Neural cell (in vitro differentiated cells): ENCODE data around the gene OR10H5. TPM values are rescaled to one million over a fixed set of nuclear protein-coding genes. Genes with fewer than 3 reads are reported as not detected.

Experiments
- H2AFZ ChIP-seq: fragments of 200-600, 300-800 bp; sonication (generic), shearing (Covaris generic); 2 replicates; pipeline ENCODE4 v1.6.0; 2014; ENCODE audit warnings: low read depth, mild to moderate bottlenecking, antibody characterized with exemption, low read length, moderate library complexity
- H3F3A ChIP-seq: fragments of 200-600 bp; shearing (Covaris generic); 2 replicates; pipeline ENCODE4 v1.6.1; 2016; ENCODE audit warnings: mild to moderate bottlenecking, moderate library complexity, mixed read lengths, antibody characterized with exemption, low read length; ENCODE audit not compliant: insufficient read depth, poor library complexity, severe bottlenecking
- H3K27ac ChIP-seq: fragments of 200-600, 300-800 bp; sonication (generic), shearing (Covaris generic); 2 replicates; pipeline ENCODE4 v1.5.1; 2014; ENCODE audit warnings: mild to moderate bottlenecking, low read length, moderate library complexity
- H3K27me3 ChIP-seq: fragments of 300-800, 200-600 bp; sonication (generic), shearing (Covaris generic); 2 replicates; pipeline ENCODE4 v1.6.0; 2014; ENCODE audit warnings: mild to moderate bottlenecking, low read depth, low read length, moderate library complexity; ENCODE audit not compliant: insufficient read depth
- H3K36me3 ChIP-seq: fragments of 300-800, 200-600 bp; sonication (generic), shearing (Covaris generic); 2 replicates; pipeline ENCODE4 v1.5.1; 2014; ENCODE audit warnings: mild to moderate bottlenecking, antibody characterized with exemption, low read length, moderate library complexity; ENCODE audit not compliant: insufficient read depth
- H3K4me2 ChIP-seq: fragments of 300-800, 200-600 bp; sonication (generic), shearing (Covaris generic); 2 replicates; pipeline ENCODE4 v1.6.0; 2014; ENCODE audit warnings: mild to moderate bottlenecking, low read length
- H3K4me3 ChIP-seq: fragments of 300-800, 200-600 bp; sonication (generic), shearing (Covaris generic); 2 replicates; pipeline ENCODE4 v1.5.1; 2014; ENCODE audit warnings: mild to moderate bottlenecking, low read length, moderate library complexity
- H3K79me2 ChIP-seq: fragments of 200-600 bp; shearing (Covaris generic); replicated peaks from 2 replicates; pipeline ENCODE4 v1.6.0; 2014; ENCODE audit warnings: mild to moderate bottlenecking, low read length, moderate library complexity; ENCODE audit not compliant: insufficient read depth
- H3K9ac ChIP-seq: fragments of 300-800, 200-600 bp; sonication (generic), shearing (Covaris generic); 2 replicates; pipeline ENCODE4 v1.6.1; 2016; ENCODE audit warnings: mild to moderate bottlenecking, low read length, mixed read lengths
- H3K9me2 ChIP-seq: fragments of 200-600 bp; shearing (Covaris generic); 2 replicates; pipeline ENCODE4 v1.6.1; 2016; ENCODE audit warnings: mild to moderate bottlenecking, low read length, mixed read lengths; ENCODE audit not compliant: insufficient read depth
- H3K9me3 ChIP-seq: fragments of 200-600, 300-800 bp; sonication (generic), shearing (Covaris generic); 2 replicates; pipeline ENCODE4 v1.6.1; 2016; ENCODE audit warnings: mild to moderate bottlenecking, mixed run types, low read length, moderate library complexity, mixed read lengths
- H4K20me1 ChIP-seq: fragments of 200-600 bp; shearing (Covaris generic); 2 replicates; pipeline ENCODE4 v1.6.1; 2016; ENCODE audit warnings: mild to moderate bottlenecking, mixed run types; ENCODE audit not compliant: insufficient read depth
- CTCF ChIP-seq: fragments of 450-650 bp; IDR thresholded peaks from 2 replicates; pipeline ENCODE4 v1.5.1; 2014; ENCODE audit warnings: antibody characterized with exemption, mild to moderate bottlenecking, moderate library complexity; ENCODE audit not compliant: poor library complexity, severe bottlenecking
- EP300 ChIP-seq: fragments of 450-650 bp; conservative IDR thresholded peaks from 2 replicates; pipeline ENCODE4 v1.6.1; 2014; ENCODE audit warnings: antibody characterized with exemption, mild to moderate bottlenecking, moderate library complexity; ENCODE audit not compliant: poor library complexity, severe bottlenecking
- EZH2 ChIP-seq: fragments of 200-600, 300-800 bp; shearing (Covaris generic), sonication (generic); IDR thresholded peaks from 2 replicates; pipeline ENCODE4 v1.6.1; 2014; ENCODE audit warnings: antibody characterized with exemption, low read length, borderline replicate concordance, mild to moderate bottlenecking; ENCODE audit not compliant: insufficient read depth, poor library complexity, severe bottlenecking
- MXI1 ChIP-seq: fragments of 450-650 bp; conservative IDR thresholded peaks from 2 replicates; pipeline ENCODE4 v1.6.1; 2014; ENCODE audit warnings: antibody characterized with exemption, mild to moderate bottlenecking; ENCODE audit not compliant: poor library complexity, severe bottlenecking
- POLR2AphosphoS5 ChIP-seq: IDR thresholded peaks from 2 replicates; pipeline ENCODE4 v1.6.1; 2012
- RAD21 ChIP-seq: fragments of 450-650 bp; conservative IDR thresholded peaks from 2 replicates; pipeline ENCODE4 v1.6.1; 2014; ENCODE audit warnings: antibody characterized with exemption, mild to moderate bottlenecking, moderate library complexity
- SMC3 ChIP-seq: fragments of 450-650 bp; conservative IDR thresholded peaks from 2 replicates; pipeline ENCODE4 v1.6.1; 2014; ENCODE audit warnings: antibody characterized with exemption, mild to moderate bottlenecking, moderate library complexity; ENCODE audit not compliant: poor library complexity
- TAF1 ChIP-seq: IDR thresholded peaks from 2 replicates; pipeline ENCODE4 v1.6.1; 2012; ENCODE audit warnings: low read depth
- polyA plus RNA-seq: library from polyadenylated mRNA; depleted of rRNA; stranded (reverse); fragments of >200 nt; gene quantifications from 2 replicates; pipeline ENCODE4 v1.2.3, GENCODE V29; 2014

Gene OR10H5
- polyA plus RNA-seq, 1 donor from 2014 or later = not detected

DNA sequence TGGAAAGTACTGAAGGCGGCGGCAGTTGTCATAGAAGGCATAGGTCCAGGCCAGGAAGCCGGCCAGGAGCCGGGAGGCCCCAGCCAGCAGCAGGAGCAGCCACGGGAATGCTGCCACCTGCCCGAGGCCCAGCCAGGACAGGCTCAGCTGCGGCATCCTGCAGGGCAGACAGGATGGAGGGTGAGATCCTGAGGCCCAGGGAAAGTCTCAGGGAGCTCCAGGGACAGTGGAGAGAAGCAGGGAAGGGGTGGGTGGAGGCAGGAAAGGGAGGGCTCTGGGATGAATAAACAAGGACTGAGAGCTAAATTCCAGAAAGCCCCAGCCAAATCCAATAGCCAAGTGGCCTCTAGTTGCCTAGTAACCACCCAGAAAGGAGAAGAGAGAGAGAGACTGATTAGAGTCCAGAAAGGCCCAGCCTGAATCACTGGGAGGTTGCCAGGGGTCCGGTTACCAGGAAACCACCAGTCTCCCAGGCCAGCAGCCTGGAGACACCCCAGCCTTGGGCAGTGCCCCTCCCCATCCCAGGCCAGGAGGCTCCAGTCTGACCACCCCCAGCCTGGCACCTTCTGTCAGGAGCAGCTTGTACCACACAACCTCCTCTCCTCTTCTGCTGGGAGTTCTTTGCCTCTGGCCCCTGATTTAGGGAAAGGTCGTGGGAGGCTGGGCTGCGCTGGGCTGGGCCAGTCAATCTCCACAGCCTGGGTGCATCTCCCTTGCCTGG is 7.5 kb upstream of the OR10H5 start:
- no peaks in the 10 kb centered on the region for H3K79me2 ChIP-seq
- H3K27ac ChIP-seq = no peak overlapping the region
- H3K4me2 ChIP-seq = no peak overlapping the region
- no peaks in the 10 kb centered on the region for H4K20me1 ChIP-seq
- no peak overlapping the region for H2AFZ ChIP-seq
- H3K9me3 ChIP-seq = peaks cover 10% of the 10 kb centered on the region
- H3K9me2 ChIP-seq = no peaks in the 10 kb centered on the region
- no peaks in the 10 kb centered on the region for H3K36me3 ChIP-seq
- no peaks in the 10 kb centered on the region for H3K27me3 ChIP-seq
- no peaks in the 10 kb centered on the region for H3F3A ChIP-seq
- H3K4me3 ChIP-seq = no peak overlapping the region
- TF ChIP-seq EP300 (no peak), POLR2AphosphoS5 (no peak), SMC3 (no peak), RAD21 (no peak), MXI1 (no peak)
- no peak overlapping the region for H3K9ac ChIP-seq

DNA sequence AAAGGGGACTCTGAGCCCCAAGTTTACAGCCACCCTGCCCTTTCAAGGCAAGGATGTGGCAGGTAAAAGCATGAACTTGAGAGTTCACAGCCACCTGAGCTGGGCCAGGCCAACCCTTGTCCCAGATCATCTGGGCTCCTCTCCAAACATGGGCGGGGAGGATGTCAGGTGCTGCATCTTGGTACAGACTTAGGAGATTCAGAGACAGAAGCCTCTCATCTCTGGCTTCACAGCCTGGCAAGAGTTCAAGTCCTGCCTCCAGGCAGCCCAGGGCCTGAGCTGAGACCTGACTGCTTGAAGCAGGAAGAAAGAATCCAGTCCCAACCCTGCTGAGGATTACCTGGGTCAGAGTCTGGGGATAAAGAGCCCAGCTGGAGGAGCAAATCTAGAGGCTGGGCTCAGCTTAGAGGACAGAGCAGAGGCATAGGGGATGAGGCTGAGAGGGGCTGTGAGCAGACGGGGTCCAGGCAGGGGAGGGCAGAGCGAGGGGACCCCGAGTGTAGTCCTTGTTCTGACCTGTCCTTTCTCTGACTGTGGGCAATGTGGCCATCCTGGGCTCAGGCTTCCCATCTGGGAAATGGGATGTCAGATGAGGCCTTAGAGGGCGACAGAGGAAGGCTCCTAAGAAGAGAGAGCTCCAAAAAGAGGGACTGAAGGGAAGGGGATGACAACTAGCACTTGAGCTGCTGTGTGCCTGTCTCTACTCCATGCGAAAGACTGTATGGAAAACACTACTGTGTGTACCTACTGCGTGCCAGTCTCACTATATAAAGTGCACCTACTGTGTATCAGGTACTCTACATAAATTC is 6.6 kb upstream of the OR10H5 start:
- Histone ChIP-seq H3K9ac (no peak overlapping the region), H3K79me2 (no peaks in the 10 kb centered on the region), H2AFZ (no peak overlapping the region), H3K4me2 (no peak overlapping the region), H3K36me3 (no peaks in the 10 kb centered on the region), H3K4me3 (no peak overlapping the region), H4K20me1 (no peaks in the 10 kb centered on the region), H3F3A (no peaks in the 10 kb centered on the region), H3K27ac (no peak overlapping the region), H3K9me2 (no peaks in the 10 kb centered on the region), H3K27me3 (no peaks in the 10 kb centered on the region), H3K9me3 (peaks cover 4% of the 10 kb centered on the region)
- TF ChIP-seq MXI1 (no peak), TAF1 (no peak), EP300 (no peak), EZH2 (no peak), RAD21 (no peak), CTCF (no peak), POLR2AphosphoS5 (no peak)

DNA sequence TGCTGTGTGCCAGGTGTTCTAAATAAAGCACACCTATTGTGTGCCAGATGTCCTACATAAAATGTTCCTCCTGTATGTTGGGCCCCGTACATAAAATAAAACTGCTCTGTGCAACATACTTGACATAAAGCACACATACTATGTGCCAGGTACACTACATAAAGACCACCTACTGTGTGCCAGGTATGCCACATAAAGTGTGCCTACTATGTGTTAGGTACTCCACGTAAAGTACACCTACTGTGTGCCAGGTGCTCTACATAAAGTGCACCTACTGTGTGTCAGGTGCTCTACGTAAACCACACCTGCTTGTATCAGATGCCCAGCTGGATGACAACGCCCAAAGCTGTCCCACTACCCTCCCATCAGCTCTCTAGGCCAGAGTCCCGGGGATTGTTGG is 5.8 kb upstream of the OR10H5 start:
- TF ChIP-seq EP300 = no peak
- TF ChIP-seq RAD21 = no peak
- no peak for TF ChIP-seq MXI1
- no peak for TF ChIP-seq SMC3
- no peak for TF ChIP-seq POLR2AphosphoS5
- TF ChIP-seq TAF1 = no peak
- no peak overlapping the region for H3K9ac ChIP-seq
- H3K27me3 ChIP-seq = no peaks in the 10 kb centered on the region
- no peaks in the 10 kb centered on the region for H3F3A ChIP-seq
- no peak overlapping the region for H3K4me2 ChIP-seq
- no peaks in the 10 kb centered on the region for H3K9me2 ChIP-seq
- no peak overlapping the region for H3K27ac ChIP-seq
- H2AFZ ChIP-seq = no peak overlapping the region
- no peaks in the 10 kb centered on the region for H3K79me2 ChIP-seq
- no peak overlapping the region for H3K4me3 ChIP-seq
- no peaks in the 10 kb centered on the region for H3K36me3 ChIP-seq
- no peaks in the 10 kb centered on the region for H4K20me1 ChIP-seq
- H3K9me3 ChIP-seq = peaks cover 3% of the 10 kb centered on the region
